Cerebellar nuclear complex (tissue), 1 donor: Measurements from ENCODE around the gene IDE.
"Not testable (repeated sequence)": the region's sequence is repeated elsewhere in the genome, so short reads cannot be mapped to it uniquely, and the experiment has no call there.

ENCODE experiments used
- DNase-seq, 2 experiments: peaks; one replicate each; lab custom pipeline; 2025; lab: John Stamatoyannopoulos, UW

The IDE gene

GRCh38 chr10:92419740-92420545 is 153.9 kb downstream of the IDE start:
- no peak for DNase-seq

GRCh38 chr10:92418891-92419290 is 155.0 kb downstream of the IDE start:
- DNase-seq = no peak

- no peak for DNase-seq
Measured at GRCh38 chr10:92418221-92418620, 155.7 kb downstream of the IDE start.

GRCh38 chr10:92413519-92413918 is 160.4 kb downstream of the IDE start:
- DNase-seq = no peak

- no peak for DNase-seq
Measured at GRCh38 chr10:92413011-92413410, 160.9 kb downstream of the IDE start.

GRCh38 chr10:92411406-92411805 is 162.5 kb downstream of the IDE start:
- no peak for DNase-seq

GRCh38 chr10:92410501-92410900 is 163.4 kb downstream of the IDE start:
- DNase-seq = no peak

- no peak for DNase-seq
Measured at GRCh38 chr10:92408017-92408361, 165.9 kb downstream of the IDE start.

GRCh38 chr10:92407305-92408016 is 166.4 kb downstream of the IDE start:
- DNase-seq = no peak

GRCh38 chr10:92405419-92405924 is 168.4 kb downstream of the IDE start:
- no peak for DNase-seq

- DNase-seq = no peak
Measured at GRCh38 chr10:92404612-92405418, 169.1 kb downstream of the IDE start.

GRCh38 chr10:92402234-92402633 is 171.7 kb downstream of the IDE start:
- DNase-seq = not testable (repeated sequence)
